Smooth muscle cell of the coronary artery (primary cell): ENCODE measurements around the gene OR1J2. TPM values are rescaled to one million over a fixed set of nuclear protein-coding genes. Genes with fewer than 3 reads are reported as not detected.

ENCODE experiments used
- total RNA-seq: library from RNA; depleted of rRNA; stranded (reverse); fragments of >200 nt; gene quantifications from 2 replicates; pipeline ENCODE4 v1.2.3, GENCODE V29; 2014; ENCODE audit warnings: low replicate concordance

The OR1J2 gene, protein sequence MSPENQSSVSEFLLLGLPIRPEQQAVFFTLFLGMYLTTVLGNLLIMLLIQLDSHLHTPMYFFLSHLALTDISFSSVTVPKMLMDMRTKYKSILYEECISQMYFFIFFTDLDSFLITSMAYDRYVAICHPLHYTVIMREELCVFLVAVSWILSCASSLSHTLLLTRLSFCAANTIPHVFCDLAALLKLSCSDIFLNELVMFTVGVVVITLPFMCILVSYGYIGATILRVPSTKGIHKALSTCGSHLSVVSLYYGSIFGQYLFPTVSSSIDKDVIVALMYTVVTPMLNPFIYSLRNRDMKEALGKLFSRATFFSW
- total RNA-seq, result 0.30 and 1.2 TPM in 2 replicates

DNA sequence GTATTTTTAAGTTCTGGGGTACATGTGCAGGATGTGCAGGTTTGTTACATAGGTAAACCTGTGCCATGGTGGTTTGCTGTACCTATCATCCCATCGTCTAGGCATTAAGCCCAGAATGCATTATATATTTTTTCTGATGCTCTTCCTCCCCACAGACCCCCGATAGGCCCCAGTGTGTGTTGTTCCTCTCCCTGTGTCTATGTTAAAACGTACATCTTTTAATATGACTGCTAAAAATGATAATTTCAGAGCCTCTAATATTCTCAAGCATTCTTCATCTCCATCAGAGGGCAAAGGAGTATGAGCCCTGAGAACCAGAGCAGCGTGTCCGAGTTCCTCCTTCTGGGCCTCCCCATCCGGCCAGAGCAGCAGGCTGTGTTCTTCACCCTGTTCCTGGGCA is at the start of gene OR1J2:
Gene OR1J2, plus strand, starts transcription at position 301 of the 400 bp plus-strand sequence. Its CDS starts 0 bp downstream, at position 301.

DNA sequence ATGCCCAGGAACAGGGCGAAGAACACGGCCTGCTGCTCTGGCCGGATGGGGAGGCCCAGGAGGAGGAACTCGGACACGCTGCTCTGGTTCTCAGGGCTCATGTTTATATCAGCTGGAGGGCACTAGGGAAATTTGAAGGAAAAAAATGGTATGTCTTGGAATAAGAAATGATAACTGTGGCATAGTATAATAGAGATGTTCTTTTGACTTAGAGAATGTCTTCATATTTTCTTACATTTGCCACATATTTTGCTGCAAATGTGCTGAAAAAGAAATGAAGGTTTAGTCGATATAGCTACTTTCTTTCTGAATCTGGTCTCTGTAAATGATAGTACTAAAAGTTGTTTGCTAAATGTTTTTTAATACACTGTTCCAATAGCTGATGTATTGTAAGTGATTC is 32.8 kb upstream of the OR1J2 start, which contains the start of gene OR1J1:
Gene OR1J1, minus strand, starts transcription at position 101 of the 400 bp plus-strand sequence. Its CDS starts 0 bp downstream, at position 101.

DNA sequence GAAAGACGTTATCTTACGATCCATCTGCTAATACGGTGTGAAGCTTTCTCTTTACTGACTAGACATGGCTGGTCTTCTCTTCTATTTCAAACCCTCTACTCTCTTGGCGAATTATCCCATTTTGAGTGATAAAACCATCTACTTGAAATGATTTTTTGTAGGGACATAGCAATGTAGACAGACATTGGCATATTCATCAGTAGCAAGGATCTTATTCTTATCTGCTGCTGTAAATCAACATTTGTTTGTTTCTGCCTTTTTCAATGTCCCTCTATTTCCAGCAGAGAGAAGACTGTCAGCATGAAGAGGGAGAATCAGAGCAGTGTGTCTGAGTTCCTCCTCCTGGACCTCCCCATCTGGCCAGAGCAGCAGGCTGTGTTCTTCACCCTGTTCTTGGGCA is 8.2 kb downstream of the OR1J2 start, which contains the start of gene OR1J4:
Gene OR1J4, plus strand, starts transcription at position 301 of the 400 bp plus-strand sequence. Its CDS starts 0 bp downstream, at position 301.

DNA sequence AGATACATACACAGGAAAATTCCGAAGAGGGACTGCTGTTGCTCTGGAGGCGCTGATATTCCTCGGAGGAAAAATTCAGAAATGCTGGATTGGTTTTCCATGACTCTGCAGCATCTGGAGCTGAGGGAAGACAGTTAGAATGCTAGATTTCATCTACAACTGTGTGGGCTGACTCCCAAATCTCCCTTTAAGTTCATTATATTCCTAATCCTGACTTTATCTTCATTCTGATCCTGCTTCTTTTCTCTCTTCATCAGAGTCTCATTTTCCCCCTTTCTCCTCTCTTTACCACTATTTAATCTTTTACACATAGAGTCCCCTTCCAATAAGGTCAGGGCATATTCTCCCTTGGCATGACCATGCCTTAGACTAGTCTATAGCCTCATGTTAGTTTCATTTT is 16.6 kb downstream of the OR1J2 start, which contains the start of gene OR1N1:
Gene OR1N1, minus strand, starts transcription at position 101 of the 400 bp plus-strand sequence. Its CDS starts 0 bp downstream, at position 101.

DNA sequence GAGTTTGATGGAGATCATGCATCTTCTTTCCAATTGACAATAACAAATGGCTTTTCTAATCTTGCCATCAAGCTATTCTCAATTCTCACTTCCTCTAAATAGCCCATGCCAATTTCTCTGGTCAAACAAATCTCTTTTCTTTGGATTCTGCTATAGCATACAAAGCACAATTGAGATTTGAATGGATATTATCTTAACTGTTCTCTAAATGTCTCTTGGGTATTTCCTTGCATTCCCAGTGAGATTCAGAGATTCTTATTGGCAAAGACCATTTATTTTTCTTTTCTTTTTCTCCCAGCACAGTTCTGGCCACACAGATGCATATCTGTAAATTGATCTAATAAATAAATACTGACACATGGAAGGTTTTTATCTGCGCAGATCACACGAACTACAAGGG is 42.2 kb downstream of the OR1J2 start, which contains the start of gene OR1N2:
Gene OR1N2, plus strand, starts transcription at position 301 of the 400 bp plus-strand sequence. CDS start 100 bp downstream, outside the sequence.

Other genes with a start within 250 kb of the OR1J2 start
- gene RBM18, start 246.0 kb upstream of the OR1J2 start, total RNA-seq, result 6.8 and 9.1 TPM in 2 replicates
- 17.2 and 29.2 TPM in 2 replicates for gene MRRF, start 245.9 kb upstream of the OR1J2 start, total RNA-seq
- 27.1 and 116 TPM in 2 replicates for gene PTGS1, start 139.8 kb upstream of the OR1J2 start, total RNA-seq
- not detected in 2 replicates for gene OR1J1, start 32.9 kb upstream of the OR1J2 start, total RNA-seq
- gene OR1J4, start 8.3 kb downstream of the OR1J2 start, total RNA-seq, result 0.15 and 0.59 TPM in 2 replicates
- 0.12 TPM in 1 of 2 replicates, not detected in the other for gene OR1N1, start 16.5 kb downstream of the OR1J2 start, total RNA-seq
- gene OR1N2, start 42.3 kb downstream of the OR1J2 start, total RNA-seq, result 0.30 and 0.35 TPM in 2 replicates
- gene OR1L8, start 72.6 kb downstream of the OR1J2 start, total RNA-seq, result not detected in 2 replicates
- 0.08 and 1.2 TPM in 2 replicates for gene OR1Q1, start 103.9 kb downstream of the OR1J2 start, total RNA-seq
- 0.08 TPM in 1 of 2 replicates, not detected in the other for gene OR1B1, start 146.8 kb downstream of the OR1J2 start, total RNA-seq
- gene OR1L1, start 150.9 kb downstream of the OR1J2 start, total RNA-seq, result not detected in 2 replicates
- not detected in 2 replicates for gene OR1L3, start 164.3 kb downstream of the OR1J2 start, total RNA-seq
- gene OR1L4, start 213.2 kb downstream of the OR1J2 start, total RNA-seq, result not detected in 2 replicates
- gene OR1L6, start 231.5 kb downstream of the OR1J2 start, total RNA-seq, result 0.23 TPM in 1 of 2 replicates, not detected in the other